Measurements from ENCODE around the gene EIF4A3.

EIF4A3 gene
- 100 to 226 reads per million in 2 donors for total RNA-seq

- DNase-seq, result peak; percentile 92
Measured at GRCh38 chr17:80147035-80147822, at the start of gene EIF4A3. Gene EIF4A3 (minus strand): TSS chr17:80147128. CDS start chr17:80146961, 167 bp downstream.

GRCh38 chr17:80196652-80197051 lies 49.7 kb upstream of the EIF4A3 start:
- no peak for DNase-seq

- peak; percentile 61 for DNase-seq
Measured at GRCh38 chr17:80195671-80196529, 49.0 kb upstream of the EIF4A3 start.

DNA sequence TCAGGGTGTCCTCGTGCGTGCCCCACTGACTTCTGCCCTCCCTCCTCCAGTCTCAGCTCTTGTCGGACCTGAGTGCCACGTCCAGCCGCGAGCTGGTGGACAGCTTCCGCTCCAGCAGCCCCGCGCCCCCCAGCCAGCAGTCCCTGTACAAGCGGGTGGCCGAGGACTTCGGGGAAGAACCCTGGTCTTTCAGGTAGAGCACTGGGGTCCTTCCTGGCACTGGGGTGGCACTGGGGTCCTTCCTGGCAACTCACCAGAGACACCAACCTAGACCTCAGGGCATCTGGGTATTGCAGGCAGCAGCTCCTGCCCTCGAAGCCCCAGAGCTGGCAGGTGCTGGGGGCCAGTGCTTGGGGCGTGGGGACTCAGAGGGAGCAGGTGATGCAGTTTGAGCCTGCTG lies 48.2 kb upstream of the EIF4A3 start:
- no peak for DNase-seq

- DNase-seq, result no peak
Measured at GRCh38 chr17:80191865-80192661, 45.1 kb upstream of the EIF4A3 start.

- no peak for DNase-seq
Measured at GRCh38 chr17:80191192-80191591, 44.3 kb upstream of the EIF4A3 start.

DNA sequence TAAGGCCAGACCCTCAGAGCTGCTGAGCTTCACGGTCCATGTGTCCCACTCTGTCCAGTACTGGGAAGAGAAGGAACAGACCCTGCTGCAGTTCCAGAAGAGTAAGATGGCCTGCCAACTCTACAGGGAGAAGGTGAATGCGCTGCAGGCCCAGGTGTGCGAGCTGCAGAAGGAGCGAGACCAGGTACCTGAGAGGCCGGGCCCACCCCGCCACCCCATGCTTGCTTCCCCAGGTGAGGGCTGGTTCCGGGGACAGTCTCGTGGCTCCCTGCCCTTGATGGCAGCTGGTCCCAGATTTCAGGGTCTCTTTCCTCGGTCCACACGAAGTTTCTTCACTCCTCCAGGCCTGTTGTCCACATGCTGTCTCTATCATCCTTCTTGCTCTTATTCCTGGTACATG lies 43.8 kb upstream of the EIF4A3 start:
- no peak for DNase-seq

DNA sequence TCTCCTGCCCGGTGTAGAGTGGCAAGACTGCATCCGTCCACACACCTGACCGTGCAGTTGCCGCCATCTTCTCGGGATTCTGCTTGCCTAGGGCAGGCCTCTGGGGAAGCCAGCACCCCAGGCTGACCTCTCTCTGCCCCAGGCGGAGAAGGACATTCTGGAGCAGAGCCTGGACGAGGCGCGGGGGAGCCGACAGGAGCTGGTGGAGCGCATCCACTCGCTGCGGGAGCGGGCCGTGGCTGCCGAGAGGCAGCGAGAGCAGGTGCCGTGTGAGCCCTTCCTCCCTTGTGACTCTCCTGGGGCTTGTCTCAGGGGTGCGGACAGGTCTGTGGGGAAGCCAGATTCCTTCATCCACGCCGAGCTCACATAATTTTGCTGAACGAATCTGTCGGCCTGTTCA lies 42.7 kb upstream of the EIF4A3 start:
- DNase-seq, result no peak

DNA sequence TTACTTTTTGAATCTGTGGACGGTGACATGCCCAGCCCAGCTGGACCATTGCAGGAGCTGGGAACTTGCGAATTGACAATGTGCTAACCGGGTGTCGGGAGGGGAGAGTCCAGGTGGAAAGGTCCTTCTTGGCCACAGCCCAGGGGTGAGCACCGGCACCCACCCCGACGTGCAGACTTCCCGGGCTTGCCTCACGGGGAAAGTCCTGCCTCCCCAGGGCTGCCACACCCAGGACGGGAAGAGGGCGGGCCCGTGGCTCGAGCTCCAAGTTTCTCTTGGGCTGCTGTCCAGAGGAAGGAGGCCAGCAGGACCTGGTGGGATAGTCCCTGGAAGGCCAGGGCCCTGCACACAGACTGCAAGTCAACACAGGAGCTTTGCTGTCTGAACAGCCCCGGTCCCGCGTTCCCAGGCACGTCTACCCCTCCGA lies 40.6 kb upstream of the EIF4A3 start:
- no peak for DNase-seq

DNA sequence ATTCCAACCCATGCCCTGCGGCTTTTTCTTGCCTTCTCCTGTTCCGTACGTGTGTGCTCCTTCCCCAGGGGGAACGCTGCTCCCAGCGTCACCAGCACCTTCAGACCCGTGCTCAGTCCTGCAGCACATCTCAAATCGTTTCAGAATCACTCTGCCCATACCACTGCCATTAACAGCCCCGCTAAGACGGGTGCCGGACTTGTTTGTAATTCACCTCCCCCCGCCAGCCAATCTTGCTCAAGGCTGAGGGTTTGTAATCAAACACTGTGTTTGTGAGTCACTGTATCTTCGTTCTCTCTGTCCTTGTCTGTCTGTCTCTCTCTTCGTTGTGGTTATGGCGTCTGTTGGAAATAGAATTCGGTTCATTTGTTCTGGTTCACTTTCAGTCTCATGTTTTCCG lies 40.2 kb upstream of the EIF4A3 start:
- no peak for DNase-seq

DNA sequence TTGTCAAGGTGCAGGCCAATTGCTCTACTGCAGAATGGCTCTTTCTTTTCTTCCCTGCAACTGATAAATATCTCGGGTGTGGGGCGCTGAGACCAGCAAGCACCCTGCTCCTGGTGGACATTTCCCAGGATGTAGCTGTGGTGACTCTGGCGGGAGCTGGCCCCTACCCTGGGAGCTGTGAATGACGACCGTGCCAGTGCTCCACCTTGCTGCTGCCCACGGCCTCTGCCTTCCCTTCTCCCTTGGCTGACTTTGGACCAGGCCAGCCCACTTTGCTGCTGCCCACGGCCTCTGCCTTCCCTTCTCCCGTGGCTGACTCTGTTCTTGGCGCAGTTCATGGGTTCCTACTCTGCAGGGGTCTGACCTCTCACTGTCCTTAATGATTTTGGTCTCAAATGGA lies 39.0 kb upstream of the EIF4A3 start:
- no peak for DNase-seq

- DNase-seq, result no peak
Measured at GRCh38 chr17:80184423-80184714, 37.4 kb upstream of the EIF4A3 start.

DNA sequence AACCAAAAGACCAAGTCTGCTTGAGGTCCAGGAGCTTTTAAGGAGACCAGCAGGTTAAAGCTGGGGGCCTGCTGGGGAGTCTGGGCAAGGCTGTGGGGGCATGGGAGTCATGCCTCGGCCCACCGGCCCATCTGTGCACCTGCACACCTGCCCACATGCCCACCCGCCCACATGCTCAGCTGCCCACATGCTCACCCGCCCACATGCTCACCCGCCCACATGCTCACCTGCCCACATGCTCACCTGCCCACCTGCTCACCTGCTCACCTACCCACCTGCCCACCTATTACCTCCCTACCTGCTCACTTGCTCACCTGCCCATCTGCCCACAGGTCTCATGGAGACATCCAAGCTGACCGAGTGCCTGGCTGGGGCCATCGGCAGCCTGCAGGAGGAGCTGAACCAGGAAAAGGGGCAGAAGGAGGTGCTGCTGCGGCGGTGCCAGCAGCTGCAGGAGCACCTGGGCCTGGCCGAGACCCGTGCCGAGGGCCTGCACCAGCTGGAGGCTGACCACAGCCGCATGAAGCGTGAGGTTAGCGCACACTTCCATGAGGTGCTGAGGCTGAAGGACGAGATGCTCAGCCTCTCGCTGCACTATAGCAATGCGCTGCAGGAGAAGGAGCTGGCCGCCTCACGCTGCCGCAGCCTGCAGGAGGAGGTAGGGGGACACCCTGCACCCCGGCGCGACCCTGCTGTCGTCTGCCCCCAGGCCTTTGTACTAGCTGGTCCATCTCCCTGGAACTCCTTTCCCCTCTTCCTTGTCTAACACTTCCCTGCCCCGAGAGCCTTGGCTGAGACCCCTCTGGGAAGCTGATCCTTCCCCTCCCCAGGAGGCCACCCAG lies 36.9 kb upstream of the EIF4A3 start:
- DNase-seq, result no peak

- DNase-seq, result no peak
Measured at GRCh38 chr17:80182845-80183223, 35.9 kb upstream of the EIF4A3 start.

DNA sequence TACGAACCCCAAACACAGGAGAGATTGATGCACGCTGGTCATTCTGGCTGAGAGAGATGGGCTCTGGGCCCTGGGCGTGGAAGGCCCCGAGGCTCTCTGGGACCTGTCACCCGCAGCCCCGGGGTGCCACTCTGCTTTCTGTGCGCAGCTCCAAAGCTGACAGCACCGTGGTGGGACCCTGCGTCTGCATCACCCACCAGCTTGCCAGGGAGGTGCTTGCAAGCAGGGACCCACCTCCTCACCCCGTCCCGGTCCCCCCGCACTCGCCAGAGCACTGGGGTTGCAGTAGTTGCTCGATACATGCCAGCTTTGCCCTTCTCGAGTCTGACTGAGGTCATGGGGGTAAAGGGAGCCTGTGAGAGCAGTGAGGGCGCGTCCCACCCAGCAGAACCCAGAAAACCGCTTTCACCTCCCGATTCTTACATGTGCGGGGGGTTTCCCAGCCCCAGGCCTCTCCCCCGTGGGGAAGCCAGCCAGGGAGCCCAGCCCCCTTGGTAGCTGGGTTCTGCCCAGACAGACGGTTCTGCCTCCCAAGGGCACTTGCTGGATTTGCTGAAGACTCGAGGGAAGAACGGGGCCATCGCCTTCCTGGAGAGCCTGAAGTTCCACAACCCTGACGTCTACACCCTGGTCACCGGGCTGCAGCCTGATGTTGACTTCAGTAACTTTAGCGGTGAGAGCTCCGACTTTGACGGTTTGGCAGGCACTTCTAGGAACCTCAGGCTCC lies 35.4 kb upstream of the EIF4A3 start:
- DNase-seq, result no peak

- DNase-seq, result no peak
Measured at GRCh38 chr17:80181431-80181830, 34.5 kb upstream of the EIF4A3 start.

- no peak for DNase-seq
Measured at GRCh38 chr17:80180192-80180591, 33.3 kb upstream of the EIF4A3 start.

DNA sequence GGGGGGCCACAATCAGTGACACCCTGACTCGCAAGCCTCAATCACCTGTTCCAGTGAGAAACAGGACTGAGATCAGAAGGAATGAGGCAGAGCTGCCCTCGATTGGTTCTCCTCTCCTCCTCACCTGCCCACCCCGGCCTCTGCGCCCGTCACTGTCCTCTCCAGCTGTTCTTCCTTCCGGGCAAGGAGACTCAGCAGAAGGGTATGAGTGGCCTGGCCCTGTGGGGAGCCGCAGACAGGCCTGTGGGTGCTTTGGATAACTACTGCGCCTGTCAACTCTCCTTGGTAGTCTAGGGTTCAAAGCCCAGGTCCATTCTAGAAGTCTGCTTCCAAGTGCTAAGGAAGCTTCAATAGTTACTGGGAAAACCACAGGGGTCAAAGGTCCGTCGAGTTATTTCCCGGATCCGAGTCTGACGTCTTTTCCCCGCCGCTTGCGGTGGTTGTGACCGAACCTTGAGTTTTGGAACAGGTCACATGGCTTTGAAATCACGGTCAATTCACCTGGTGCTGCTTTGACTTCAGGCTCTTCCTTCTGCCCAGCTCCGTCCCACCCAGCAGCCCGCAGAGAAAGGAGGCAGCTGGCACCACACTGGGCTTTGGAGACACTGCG lies 31.2 kb upstream of the EIF4A3 start:
- no peak for DNase-seq

DNA sequence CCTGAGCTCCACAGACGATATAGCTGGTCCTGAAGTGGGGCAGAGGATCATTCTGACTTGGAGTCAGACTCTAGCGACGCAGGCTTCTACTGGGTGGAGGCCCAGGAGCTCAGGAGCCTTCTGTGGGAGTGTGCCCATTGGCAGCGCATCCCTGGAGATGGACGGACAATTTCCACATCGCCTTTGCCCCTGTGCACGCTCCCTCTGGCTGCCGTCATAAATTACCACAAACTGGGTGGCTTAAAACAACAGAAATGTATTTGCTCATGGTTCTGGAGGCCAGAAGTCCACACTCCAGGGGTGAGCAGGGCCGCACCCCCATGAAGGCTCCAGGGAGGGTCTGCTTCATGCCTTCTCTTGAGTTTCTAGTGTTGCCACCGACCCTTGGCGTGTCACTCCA lies 29.8 kb upstream of the EIF4A3 start:
- no peak for DNase-seq

DNA sequence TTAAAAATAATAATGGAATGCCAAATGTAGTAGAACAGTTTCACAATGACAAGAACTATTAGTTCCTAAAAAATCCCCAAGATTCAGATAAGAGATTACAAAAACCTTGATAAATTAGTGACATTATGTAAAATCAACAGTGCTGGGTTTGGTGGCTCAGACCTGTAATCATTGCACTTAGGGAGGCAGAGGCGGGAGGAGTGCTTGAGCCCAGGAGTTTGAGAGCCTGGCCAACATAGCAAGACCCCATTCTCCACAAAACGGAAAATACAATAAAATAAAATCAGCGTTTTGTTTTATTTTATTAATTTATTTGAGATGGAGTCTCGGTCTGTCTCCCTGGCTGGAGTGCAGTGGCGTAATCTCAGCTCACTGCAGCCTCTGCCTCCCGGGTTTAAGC lies 27.0 kb upstream of the EIF4A3 start:
- DNase-seq, result no peak

- DNase-seq, result no peak
Measured at GRCh38 chr17:80173126-80173525, 26.2 kb upstream of the EIF4A3 start.

All from T-helper 9 cell (primary cell).